HG03565 (cell line): ENCODE data around the gene AUTS2.

Experiments
- ATAC-seq: cut with Tn5 transposase; IDR thresholded peaks from one replicate; pipeline ENCODE4 v1.9.1; 2021; ENCODE audit warnings: mild to moderate bottlenecking, moderate library complexity; ENCODE audit not compliant: unreplicated experiment

Gene AUTS2

DNA sequence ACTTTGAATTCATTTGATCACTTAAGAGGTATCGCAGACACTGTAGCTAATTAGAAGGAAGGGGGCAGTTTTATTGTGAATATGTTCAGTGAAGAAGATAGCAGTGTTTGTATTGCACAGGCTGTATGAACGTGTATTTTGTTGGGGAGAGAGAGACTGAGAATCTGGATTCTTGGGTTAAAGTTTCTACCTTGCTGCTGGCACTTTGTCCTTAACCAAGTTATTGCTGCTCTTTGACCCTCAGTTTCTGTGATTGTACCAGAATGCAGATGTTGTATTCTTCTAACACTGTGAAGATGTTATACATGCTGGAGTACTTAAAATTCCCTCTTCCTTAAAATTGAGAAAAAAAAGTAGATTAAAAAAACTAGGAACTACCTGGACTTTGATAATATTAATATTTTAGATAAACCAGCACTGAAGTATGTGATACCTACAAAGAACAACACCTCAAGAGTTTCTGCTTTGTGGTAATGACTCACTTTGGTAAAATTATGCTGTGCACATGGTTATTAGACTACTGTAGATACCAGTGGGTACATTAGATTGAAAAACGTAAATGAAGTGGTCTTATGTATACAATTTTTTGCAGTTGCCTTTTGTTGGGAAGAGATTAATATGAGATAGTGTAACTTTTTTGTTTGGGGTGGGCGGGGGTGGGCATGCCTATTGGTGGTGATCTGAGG is 321.3 kb downstream of the AUTS2 start:
- no peak for ATAC-seq

DNA sequence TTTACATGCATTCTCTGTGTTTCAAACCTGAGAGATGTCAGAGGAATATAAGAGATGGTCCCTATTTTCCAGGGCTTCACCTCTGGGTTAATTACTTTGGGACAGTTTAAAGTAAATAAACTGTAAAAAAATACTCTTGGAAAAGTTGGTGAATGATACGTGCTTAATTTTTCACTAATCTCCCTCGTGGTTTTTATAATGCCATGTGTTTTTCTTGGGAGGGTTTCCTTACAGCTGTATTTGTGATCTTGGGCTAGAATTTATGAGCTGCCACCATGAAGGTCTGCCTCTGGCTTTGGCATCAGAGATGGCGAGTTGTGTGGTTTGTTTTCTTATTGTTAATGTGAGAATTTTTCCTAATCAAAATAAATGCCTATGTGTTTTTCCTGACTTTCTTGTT is 322.5 kb downstream of the AUTS2 start:
- no peak for ATAC-seq

DNA sequence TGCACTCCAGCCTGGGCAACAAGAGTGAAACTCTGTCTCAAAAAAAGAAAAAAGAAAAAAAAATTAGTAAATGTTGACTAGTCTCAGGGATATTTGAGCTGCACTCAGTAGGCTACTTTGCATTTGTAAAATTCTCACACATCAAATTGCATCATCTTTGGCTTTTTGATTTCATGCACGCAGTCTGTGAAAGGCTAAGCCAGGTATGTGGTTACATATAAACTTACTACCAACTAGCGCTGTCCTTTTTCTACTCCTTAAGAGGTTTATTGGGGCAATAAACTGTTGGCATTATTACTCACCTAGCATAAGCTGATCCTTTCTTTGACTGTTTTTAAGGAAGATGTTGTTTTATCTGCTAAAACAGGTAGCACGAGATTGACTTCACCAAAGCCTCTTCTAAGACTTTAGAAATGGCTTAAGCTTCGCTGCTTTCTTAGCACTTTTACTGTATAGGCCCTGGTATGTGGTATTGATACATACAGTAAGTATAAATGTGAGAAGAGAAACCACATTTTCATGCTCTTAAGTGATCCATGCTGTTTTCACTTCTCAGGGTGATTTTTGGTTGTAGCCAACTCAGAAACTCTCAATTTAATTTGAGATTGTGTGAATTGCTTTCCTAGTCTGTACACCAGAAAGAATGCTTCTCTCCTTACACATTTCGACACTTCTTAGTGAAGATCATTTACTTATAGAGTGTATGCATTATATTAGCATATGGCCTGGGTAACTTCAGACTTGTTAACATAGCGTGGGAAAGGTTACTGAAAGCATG is 323.9 kb downstream of the AUTS2 start:
- ATAC-seq: peak; percentile 79

DNA sequence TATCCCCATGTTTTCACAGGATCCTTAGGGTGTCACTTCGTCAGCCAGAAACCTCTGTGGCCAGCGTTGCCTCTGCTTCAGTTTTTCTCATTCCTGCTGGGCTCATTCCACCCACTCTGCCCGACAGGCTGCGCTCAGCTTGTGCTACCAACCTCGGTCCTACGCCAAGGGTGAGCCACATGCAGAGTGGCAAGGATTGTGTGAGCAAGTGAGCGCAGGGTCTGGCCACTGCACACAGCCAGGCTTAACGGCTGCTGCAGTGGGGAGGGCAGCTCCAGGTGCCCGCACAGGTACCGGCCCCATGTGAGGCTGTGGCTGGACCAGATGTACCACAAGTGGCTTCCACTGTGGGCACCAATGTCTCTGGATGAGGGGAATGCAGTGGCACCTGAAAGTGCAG is 329.2 kb downstream of the AUTS2 start:
- ATAC-seq: no peak

DNA sequence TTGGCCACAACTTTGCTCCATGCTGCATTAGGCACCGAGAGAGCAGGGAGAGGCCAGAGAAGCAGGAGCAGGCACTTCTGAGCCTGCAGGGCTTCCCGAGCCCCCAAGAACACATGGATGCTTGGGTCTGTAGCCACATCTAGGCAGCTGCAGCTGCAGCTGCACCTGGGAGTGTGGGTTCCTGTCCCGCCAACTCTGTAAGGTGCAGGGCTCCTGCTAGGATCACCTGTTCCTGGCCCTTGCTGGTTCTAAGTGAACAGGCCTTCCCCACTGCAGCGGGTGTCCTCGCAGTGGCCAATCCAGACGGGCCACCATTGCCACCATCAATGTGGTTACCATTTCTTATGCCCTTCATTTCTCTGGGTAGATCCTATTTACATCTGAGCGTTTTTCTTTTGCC is 330.3 kb downstream of the AUTS2 start:
- no peak for ATAC-seq

DNA sequence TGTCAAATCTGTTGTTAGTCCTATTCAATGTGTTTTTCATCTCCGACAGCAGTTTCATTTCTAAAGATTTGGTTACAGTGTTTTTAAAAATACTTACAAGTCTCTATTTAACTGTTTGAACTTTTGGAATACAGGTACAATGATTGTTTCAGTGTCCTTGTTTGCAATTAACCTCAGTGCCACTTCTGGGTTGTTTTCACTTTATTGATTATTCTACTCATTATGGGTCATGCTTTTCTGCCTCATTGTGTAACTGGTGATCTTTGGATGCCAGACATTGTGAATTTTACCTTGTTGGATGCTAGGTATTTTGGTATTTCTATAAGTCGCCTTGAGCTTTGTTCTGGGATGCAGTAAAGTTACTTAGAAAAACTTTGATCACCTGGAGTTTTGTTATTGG is 331.3 kb downstream of the AUTS2 start:
- no peak for ATAC-seq

DNA sequence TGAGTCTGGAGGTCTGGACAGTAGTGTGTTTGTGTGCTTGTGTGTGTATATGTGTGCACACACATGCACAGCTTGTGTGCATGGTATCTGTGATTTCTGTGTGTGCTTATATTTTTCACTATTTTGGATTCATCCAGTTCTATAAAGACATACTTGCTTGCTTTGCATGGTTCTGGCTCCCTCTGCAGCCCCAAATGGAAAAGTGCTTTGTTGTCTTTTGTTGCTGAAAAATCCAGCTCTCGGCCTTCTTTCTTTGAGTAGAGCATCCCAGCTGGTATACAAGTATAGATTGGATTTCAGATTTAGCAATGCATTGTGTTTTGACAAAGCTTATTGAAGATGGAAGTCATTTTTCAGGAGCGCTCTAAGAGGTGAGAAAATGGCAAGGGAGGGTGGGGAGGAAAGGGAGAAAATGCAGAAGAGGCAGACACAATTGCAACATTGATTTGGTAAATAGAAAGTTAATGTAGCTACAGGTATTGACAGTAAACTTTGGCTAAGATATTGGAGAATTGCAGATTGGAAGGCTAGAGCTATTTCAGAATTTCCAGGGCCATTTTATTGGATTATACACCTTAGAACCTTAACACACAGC is 333.9 kb downstream of the AUTS2 start:
- no peak for ATAC-seq

DNA sequence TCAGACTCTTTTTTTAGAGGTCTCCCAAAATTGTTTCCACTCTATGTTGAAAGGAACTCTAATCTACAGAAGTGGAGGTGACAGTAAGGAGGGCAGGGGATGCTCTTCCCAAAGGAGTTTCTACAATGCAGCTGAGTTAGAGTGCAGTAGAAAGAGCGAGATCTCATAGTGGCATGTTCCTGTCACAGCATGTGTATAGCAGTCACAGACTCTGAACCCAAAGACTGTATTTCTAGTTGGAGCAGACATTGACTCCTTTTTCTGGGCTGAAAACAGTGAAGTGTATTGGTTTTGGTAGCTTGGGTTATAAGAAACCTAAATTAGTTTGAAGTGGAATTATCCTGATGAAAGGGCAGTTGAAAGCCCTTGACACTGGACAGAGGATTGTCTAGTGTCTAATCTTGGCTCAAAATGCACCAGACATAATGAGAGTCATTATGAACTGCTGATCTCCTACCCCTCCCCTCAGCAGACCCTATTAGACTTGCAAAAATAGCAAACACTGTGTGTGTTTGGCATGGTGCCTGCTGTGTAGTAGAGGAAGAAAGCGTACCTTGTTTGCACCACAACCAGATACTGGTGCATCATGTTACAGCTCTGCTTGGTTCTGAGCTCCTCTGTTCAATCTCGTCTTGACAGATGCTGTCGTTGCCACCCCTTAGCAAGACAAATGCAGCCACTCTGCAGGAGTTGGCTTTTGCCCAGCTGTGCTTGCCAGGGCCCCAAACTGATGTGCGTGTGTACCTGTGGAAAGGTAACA is 336.0 kb downstream of the AUTS2 start:
- no peak for ATAC-seq

DNA sequence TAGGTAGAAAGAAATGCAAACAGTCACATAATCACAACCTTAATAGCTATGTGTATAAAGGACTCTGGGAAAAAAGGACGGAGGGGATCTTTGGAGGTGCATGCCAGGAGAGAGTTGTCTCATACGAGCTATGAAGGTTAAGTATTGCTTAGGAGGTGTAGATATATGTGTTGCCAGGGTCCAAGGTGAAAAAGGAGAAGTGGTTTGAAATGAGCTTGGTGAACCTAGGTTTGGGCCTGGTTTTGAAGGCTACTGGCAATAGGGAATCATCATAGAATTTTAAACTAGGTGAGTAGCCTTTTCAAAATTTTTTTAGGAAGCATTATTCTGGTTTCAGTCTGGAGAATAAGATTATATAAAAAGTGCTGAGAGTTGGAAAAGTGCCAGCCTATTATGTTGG is 336.8 kb downstream of the AUTS2 start:
- no peak for ATAC-seq

DNA sequence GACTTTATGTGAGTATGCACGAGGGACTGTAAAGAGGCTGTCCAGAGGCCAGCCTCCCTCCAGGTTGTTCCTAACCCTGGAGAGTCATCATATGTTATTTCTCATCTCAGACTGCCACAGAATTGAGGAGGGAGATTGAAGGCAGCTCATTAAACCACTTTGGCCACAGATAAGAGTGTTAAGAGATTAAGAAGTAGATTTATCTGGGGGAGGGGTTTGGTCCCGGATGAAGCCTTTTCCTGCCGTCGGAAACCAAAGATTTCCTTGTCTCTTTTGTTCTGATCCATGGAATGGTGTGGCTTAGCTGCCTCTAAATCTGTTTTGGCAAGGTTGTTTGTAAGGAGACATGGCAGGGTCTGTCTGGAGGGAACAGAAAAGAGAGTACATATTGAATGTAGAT is 338.8 kb downstream of the AUTS2 start:
- ATAC-seq: no peak

DNA sequence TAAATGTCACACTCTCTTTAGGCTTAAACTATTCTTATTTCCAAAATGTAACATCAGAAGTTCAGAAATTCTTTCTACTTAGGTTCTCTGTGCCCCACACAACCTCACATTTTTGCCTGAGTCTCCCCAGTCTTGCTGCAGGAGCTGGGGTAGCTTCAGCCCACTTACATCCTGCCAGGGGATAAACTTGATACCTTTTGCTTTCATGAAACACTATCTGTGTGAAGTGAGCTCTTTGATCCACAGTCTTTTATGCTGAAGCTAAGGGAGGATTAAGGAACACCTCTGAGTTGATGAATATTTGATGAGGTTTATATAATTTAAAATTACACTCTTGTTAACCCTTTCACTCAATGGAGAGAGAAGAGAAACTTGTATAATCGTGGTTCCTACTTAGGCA is 341.0 kb downstream of the AUTS2 start:
- no peak for ATAC-seq

DNA sequence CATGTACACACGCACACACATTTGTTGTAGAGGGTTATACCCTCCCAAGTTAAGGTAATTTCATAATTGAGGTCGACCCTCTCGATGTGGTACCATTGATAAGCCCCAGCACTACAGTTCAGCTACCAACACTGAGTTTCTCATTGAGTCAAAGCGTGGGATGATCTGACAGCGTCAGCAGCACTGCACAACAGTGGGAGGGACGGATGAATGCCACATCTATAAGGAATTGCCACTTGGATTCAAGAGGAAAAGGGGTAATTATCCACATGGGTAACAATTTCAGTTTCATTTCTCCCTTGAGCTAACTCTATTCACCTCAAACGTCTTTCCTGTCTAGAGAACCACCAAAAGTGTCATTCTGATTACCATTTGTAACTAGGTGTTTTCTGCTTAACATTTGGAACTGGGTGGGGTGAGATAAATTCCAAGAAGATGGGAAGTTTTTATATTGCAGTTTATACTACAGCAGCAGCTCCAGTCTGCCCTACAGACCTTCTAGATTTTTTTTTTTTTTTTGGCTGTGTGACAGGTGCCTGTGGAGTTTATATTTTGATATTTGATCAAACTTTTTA is 342.9 kb downstream of the AUTS2 start:
- ATAC-seq: no peak

DNA sequence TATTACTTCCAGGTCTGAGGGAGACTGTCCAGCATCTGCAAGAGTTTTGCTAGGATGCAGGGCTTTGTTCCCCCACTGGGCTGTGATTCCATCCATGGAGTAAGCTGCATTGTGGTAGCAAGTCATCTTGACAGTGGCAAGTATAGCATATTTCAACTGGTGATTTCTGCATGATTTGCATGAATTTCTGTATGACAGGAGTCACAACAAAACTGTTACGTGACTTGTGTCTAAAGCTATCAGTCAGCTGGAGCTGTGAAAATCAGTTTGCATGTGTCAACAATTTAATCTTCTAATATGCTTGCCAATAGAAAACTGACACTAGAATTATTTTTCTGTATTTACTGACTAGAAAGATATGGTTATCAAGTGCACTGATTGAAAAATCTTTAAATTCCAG is 344.3 kb downstream of the AUTS2 start:
- no peak for ATAC-seq

DNA sequence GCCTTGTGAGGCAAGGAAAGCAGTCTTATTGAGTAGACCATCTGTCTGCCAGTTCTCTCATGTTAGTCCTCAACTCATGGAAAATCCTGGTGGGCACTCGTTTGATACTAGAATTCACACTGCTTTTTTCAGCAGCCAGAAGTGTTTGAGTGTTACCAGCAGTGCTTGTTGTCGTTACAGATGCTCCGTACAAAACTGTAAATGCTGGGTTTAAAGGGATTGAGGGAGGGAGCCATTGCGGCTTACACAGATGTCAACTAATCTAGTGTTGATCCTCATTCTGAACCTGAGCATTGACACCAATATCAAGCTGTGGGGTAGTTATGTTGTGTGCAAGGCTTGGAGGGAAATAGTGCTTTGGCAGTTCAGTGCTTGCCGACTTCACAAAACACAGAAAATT is 348.6 kb downstream of the AUTS2 start:
- no peak for ATAC-seq

DNA sequence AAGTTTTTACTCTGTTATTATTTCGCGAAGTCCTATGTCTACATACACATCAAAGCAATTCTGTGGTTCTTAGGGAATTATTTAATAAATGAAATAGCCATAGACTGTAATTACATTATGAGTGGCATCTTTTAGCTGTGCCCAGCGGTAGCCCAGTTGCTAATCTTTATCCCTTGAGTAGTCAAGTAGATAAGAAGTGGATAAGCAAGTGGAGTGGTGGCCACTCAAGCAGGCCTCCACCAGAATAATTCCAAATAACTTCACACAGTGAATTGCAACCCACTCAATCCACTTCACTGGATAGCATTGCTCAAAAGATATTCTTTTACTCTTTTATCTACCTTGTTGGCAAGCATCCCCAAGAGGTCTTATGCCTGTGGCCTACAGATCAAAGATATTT is 349.7 kb downstream of the AUTS2 start:
- no peak for ATAC-seq

DNA sequence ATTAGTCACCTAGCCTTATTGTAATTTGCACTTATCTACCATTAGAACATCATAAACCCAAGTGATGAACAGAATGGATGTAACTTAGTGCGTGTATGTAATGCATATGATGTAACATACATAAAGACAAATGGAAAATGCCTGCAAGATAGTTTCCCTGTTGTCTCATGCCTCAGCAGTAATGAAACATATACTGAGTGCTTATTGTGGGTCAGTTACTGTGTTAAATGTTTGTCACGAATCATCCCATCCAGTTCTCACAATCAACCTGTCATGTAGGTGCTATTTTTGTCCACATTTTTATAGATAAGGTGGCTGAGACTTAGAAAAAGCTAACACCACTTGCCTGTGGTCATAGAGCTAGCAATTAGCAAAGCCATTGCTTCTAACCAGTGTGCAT is 350.8 kb downstream of the AUTS2 start:
- ATAC-seq: no peak

DNA sequence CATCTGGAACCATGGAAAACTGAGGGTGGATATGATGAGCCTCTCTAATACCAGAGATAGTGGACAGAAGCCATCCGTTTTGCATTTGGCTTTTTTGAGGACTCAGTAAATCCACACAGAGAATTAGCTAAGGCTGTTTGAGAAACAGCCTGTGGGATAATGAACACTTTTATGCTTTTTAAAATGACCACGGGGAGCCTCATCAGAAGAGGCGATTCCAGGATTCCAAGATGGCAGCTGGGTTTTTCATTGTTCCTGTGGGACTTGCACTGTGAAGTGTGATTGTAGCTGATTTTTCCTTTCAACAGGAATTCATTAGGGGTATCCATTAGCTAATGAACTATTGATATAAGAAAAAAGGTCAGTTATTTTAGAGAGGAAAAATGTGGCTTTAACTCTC is 353.2 kb downstream of the AUTS2 start:
- ATAC-seq: no peak

DNA sequence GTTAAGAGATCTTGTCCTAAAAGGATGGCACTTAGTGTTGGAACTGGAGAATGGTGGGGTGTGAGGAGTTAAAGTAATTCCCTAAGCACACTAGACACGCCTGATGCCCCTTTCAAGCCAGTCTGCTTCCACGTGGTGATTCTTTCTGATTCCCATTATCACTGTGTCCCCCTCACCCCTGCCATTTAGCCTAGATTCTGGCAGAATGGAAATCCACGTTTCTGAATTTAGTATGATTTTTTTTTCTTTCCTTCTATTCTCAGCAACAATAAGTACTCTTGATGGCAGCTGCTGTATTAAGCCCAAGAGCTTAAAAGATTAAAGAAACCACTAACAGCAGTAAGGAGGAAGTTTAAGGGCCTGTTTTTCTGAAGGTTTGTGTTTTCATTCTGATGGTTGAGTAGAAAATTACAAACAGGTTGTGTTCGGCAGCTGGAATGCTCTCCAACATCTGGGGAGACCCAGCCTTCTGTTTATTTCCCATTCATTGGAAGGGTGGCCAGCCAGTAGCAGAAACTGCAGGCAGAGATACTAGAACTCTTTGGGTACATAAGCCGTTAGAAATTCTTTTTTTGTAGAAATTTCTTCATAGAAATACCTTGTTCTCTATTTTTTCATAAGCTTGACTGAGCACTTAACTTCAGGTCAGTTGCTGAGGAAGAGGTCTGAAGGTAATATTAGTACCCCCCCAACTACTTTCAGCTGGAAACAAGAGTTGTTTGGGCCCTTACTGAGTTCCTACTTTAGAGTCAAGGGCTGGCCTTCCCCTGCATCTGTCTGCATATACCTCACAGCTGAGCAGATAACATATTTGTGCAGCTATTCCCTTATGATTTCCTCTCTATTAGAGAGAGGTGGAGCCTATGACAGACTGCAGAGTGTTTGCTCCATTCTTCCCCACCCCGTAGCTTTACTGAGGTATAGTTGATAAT is 355.1 kb downstream of the AUTS2 start:
- ATAC-seq: peak; percentile 41

DNA sequence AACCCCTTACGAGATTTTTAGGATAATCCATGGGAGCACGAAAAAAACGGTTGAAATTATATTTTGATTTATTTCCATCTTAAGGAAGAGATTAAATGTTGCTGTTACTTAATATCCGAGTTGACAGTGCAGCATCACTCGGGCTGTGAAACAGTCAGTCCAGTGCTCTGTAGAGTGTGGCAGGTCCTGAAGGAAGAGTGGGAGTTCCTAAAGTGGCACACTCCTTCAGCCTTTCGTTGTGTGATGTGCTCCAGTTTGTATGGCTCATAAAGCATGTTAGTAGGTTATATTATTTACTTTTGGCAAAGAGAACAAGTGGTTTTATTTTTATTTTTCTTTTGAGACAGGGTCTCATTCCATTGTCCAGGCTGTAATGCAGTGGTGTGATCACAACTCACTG is 358.3 kb downstream of the AUTS2 start:
- ATAC-seq: no peak

DNA sequence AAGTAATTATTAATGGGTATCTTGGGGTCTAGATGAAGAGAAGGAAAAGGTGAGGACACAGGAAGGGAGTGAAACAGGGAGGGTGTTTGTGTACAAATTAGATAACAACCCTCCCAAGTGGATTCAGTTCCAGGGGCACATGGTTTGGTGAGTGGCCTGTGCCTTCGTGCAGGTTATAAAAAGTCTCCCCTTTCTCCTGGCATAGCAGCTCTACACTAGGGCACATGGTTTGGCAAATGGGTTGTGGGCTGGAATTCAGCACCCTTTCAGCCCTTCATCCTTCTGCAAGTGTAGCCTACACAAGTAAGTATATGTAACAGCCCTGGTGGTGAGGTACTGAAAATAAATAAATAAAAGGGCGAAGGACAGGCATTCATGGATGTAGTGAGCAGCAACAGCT is 359.4 kb downstream of the AUTS2 start:
- no peak for ATAC-seq
